BJ (cell line): Measurements from ENCODE around the gene STUB1. TPM values are rescaled to one million over a fixed set of nuclear protein-coding genes. Genes with fewer than 3 reads are reported as not detected.

Source experiments
- CTCF ChIA-PET: fragments of 350-600 bp; formaldehyde crosslinking; extraction: SDS; loops from one replicate; lab custom pipeline; 2021; ENCODE audit warnings: antibody characterized with exemption, inconsistent platforms; lab: Yijun Ruan, JAX
- POLR2A ChIA-PET: fragments of 300-600 bp; sonication (Branson Sonifier 250); formaldehyde crosslinking; extraction: SDS; loops from one replicate; lab custom pipeline; 2021; ENCODE audit warnings: antibody characterized with exemption; lab: Charles Lee
- DNase-seq: peaks from one replicate; pipeline ENCODE4 v3.0.0-alpha.2; 2011; ENCODE audit warnings: low read depth
- H3K27me3 ChIP-seq: 2 replicates; pipeline ENCODE4 v1.6.0; 2011; ENCODE audit warnings: low read length; ENCODE audit not compliant: control insufficient read depth, insufficient read depth
- H3K36me3 ChIP-seq: 2 replicates; pipeline ENCODE4 v1.5.1; 2011; ENCODE audit warnings: low read length; ENCODE audit not compliant: control insufficient read depth, insufficient read depth
- H3K4me3 ChIP-seq: 2 replicates; pipeline ENCODE4 v1.5.1; 2011; ENCODE audit warnings: low read depth, mild to moderate bottlenecking, control low read depth, low read length
- CTCF ChIP-seq: IDR thresholded peaks from 2 replicates; pipeline ENCODE4 v1.5.1; 2011; ENCODE audit warnings: low read depth, mild to moderate bottlenecking, control low read depth, inconsistent platforms, low read length, moderate library complexity; ENCODE audit not compliant: insufficient read depth
- polyA plus RNA-seq: library from polyadenylated mRNA; depleted of rRNA; stranded (reverse); fragments of >200 nt; gene quantifications from 2 replicates; pipeline ENCODE4 v1.2.3, GENCODE V29; 2011

The STUB1 gene
- polyA plus RNA-seq, 1 experiment, result 148 TPM

- no peak for DNase-seq
- H3K4me3 ChIP-seq, result no peak overlapping the region
- H3K36me3 ChIP-seq, result peaks cover 2% of the 10 kb centered on the region; the same call in 1 of the 2 replicates
- ChIA-PET POLR2A (no interaction called here), CTCF (interaction anchor here (1.1 to 1.6 kb wide), 3 partner anchors 10 to 62 kb away, joined by 3 to 6 read pairs (median 4); no protein-coding TSS in a partner anchor)
- TF ChIP-seq CTCF, result no peak
- no peaks in the 10 kb centered on the region for H3K27me3 ChIP-seq
These were observed 42.8 kb downstream of the STUB1 start for GRCh38 chr16:722835-723633.

DNA sequence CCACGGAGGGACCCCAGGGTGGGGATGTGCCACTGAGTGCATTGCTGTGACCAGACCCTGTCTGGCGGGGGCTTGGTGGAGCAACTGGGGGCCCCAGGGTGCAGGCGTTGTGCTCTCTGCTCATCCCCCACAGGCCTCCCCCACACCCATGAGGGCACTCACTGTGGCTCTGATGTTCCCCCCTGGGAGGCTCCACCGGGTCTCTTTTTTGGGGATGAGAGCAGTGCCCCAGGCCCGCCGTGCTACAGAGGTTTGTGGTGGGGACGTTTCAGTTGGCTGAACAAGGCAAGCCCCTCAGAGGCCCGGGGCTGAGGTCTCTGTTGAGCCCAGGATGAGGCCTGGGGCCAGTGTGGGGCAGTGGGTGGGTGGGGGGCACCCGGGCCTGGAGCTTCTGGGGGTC, 43.5 kb downstream of the STUB1 start:
- Histone ChIP-seq H3K4me3 (no peak overlapping the region), H3K36me3 (peaks cover 2% of the 10 kb centered on the region; the same call in 1 of the 2 replicates), H3K27me3 (no peaks in the 10 kb centered on the region)
- ChIA-PET POLR2A (no interaction called here), CTCF (interaction anchor here (1.1 to 2.9 kb wide), 3 partner anchors 8 to 13 kb away, joined by 4 to 18 read pairs (median 14); partner anchors contain the start of gene METRN)
- no peak for TF ChIP-seq CTCF
- DNase-seq, result no peak

DNA sequence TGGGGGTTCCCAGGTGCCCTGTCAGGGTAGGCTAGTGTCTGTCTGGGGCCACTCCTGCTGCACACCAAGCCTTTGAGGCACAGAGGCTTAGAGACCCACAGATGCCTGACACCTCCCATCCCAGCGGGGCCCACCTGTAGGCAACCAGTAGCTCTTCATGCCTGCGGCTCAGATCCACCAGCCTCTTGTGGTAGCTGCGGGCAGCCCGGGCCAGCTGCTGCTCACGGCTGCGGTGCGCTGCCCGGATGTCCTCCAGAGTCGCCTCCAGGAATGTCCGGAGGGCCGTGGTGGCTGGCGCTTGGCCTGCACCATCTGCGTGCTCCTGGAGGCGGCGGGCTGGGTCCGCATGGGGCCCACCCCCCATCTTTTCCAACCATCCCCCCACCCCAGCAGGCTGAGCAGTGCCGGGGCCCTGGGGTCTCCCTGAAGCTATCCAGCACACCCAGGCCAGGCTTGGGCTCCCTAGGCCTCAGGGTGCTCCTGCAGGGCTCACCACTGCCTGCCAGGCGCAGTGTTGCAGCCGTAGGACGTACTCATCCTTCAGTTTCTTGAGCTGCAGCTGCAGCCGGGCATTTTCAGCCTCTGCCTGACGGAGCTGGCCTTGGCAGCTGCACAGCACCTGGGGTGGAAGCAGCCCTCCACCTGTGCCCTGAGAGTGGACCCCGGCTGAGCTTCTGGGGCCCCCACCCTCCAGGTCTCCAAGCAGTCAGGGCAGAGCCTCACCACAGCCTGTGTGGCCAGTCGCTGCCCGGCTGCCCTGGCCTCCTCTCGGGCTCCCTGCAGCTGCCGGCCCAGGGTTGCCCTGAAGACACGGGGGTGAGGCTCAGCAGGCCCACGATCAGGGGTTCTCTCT, 44.2 kb downstream of the STUB1 start:
- POLR2A ChIA-PET, result no interaction called here
- no peak for DNase-seq
- Histone ChIP-seq H3K4me3 (no peak overlapping the region), H3K36me3 (0 out of 2 replicates have a peak, but pooled peaks cover 2% of the 10 kb centered on the region), H3K27me3 (no peaks in the 10 kb centered on the region)
- CTCF ChIA-PET, result interaction anchor here (1.1 to 2.9 kb wide), 3 partner anchors 9 to 16 kb away, joined by 3 to 18 read pairs (median 14); partner anchors contain the start of genes CIAO3 and METRN
- no peak for TF ChIP-seq CTCF

GRCh38 chr16:725041-725376, 44.8 kb downstream of the STUB1 start:
- Histone ChIP-seq H3K27me3 (no peaks in the 10 kb centered on the region), H3K4me3 (no peak overlapping the region), H3K36me3 (0 out of 2 replicates have a peak, but pooled peaks cover 2% of the 10 kb centered on the region)
- ChIA-PET CTCF (interaction anchor here (1.1 to 2.9 kb wide), 3 partner anchors 9 to 15 kb away, joined by 3 to 18 read pairs (median 14); partner anchors contain the start of genes CIAO3 and METRN), POLR2A (no interaction called here)
- no peak for TF ChIP-seq CTCF
- no peak for DNase-seq
